Measurements from ENCODE around the gene RAB18. TPM values are rescaled to one million over a fixed set of nuclear protein-coding genes. Genes with fewer than 3 reads are reported as not detected.

RAB18 gene
- total RNA-seq, 6 experiments from 2014 or later, result 25.6 to 66.1 (median 53.3) TPM

DNA sequence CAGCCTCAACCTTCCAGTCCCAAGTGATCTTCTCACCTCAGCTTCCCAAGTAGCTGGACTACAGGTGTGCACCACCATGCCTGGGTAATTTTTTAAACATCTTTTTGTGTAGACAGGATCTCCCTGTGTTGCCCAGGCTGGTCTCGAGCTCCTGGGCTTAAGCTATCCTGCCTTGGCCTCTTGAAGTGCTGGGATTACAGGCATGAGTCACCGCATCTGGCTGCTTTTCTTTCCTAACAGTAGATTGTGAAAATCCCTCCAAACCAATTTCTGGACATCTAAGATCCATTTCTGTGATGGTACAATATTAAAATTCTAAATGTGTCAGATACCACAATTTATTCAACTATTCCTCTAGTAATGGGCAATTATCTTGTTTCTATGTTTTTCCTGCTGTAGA lies 38.7 kb downstream of the RAB18 start:
- ATAC-seq, result no peak

GRCh38 chr10:27547047-27547446 lies 42.9 kb downstream of the RAB18 start:
- Histone ChIP-seq H3K9me3 (no peaks in the 10 kb centered on the region), H3K36me3 (peaks cover 0 to 5% (median 0%) of the 10 kb centered on the region in 4 donors), H3K27ac (no peak overlapping the region), H3K4me3 (no peak overlapping the region), H3K27me3 (no peaks in the 10 kb centered on the region), H3K4me1 (no peaks in the 10 kb centered on the region)
- intact Hi-C loops (cut with DNase I), result no loop called here
- no peak for TF ChIP-seq POLR2A (IDR thresholded peaks at IDR 0.05)
- no peak for TF ChIP-seq CTCF (IDR thresholded peaks at IDR 0.05)
- no peak for ATAC-seq
- DNase-seq, result no peak
- WGBS (ENCODE audit: insufficient coverage, low coverage, low lambda C conversion rate, missing lambda C conversion rate), result 100% methylated on average over 2 of the region's 2 CpGs

More for the DNA sequence above, 38.7 kb downstream of the RAB18 start:
- no peak overlapping the region for H3K27ac ChIP-seq
- no peaks in the 10 kb centered on the region for H3K4me1 ChIP-seq
- WGBS (ENCODE audit: insufficient coverage, low coverage, low lambda C conversion rate, missing lambda C conversion rate), result 83% methylated on average over 2 of the region's 2 CpGs
- DNase-seq, result no peak
- intact Hi-C loops (cut with DNase I), result no loop called here
- no peaks in the 10 kb centered on the region for H3K27me3 ChIP-seq
- TF ChIP-seq POLR2A (IDR thresholded peaks at IDR 0.05) (no peak), CTCF (IDR thresholded peaks at IDR 0.05) (no peak)
- peaks cover 0 to 21% (median under 1%) of the 10 kb centered on the region in 4 donors for H3K36me3 ChIP-seq
- no peaks in the 10 kb centered on the region for H3K9me3 ChIP-seq
- H3K4me3 ChIP-seq, result no peak overlapping the region

- WGBS (ENCODE audit: insufficient coverage, low coverage, low lambda C conversion rate, missing lambda C conversion rate), result 97% methylated on average over 3 of the region's 3 CpGs
- intact Hi-C loops (cut with DNase I), result no loop called here
- Histone ChIP-seq H3K27ac (no peak overlapping the region), H3K27me3 (no peaks in the 10 kb centered on the region), H3K9me3 (no peaks in the 10 kb centered on the region), H3K4me3 (no peak overlapping the region), H3K36me3 (peaks cover 0 to 5% (median 0%) of the 10 kb centered on the region in 4 donors), H3K4me1 (no peaks in the 10 kb centered on the region)
- DNase-seq (no peak), ATAC-seq (no peak)
- TF ChIP-seq CTCF (IDR thresholded peaks at IDR 0.05) (no peak), POLR2A (IDR thresholded peaks at IDR 0.05) (no peak)
Observed at GRCh38 chr10:27547482-27547881, 43.4 kb downstream of the RAB18 start.

DNA sequence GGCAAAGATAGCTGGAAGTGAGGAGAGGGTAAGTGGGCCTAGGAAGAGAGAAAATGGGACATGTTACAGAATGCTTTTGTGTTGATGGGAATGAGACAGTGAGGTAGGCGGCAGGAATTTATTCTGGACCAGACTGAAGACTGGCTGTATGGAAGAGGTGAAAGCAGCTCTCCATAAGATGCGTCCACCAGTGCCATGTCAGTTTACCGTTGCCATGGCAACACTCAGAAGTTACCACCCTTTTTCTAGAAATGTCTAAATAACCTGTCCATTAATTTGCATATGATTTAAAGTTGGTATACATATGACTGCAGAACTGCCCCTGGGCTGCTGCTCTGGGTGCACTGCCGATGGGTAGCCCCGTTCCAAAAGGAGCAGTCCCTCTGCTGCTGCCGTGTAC lies 46.7 kb downstream of the RAB18 start:
- ATAC-seq, result peak in 1 of 4 donors; percentile 17

More for the DNA sequence above, 46.7 kb downstream of the RAB18 start:
- TF ChIP-seq CTCF (IDR thresholded peaks at IDR 0.05) (no peak), POLR2A (IDR thresholded peaks at IDR 0.05) (no peak)
- H3K36me3 ChIP-seq, result no peaks in the 10 kb centered on the region
- DNase-seq, result no peak
- no peak overlapping the region for H3K27ac ChIP-seq
- no peaks in the 10 kb centered on the region for H3K27me3 ChIP-seq
- H3K9me3 ChIP-seq, result no peaks in the 10 kb centered on the region
- H3K4me1 ChIP-seq, result no peaks in the 10 kb centered on the region
- intact Hi-C loops (cut with DNase I), result loop anchor here in 1 of 2 donors (10.0 kb wide), 1 partner anchor 104 kb away; no protein-coding TSS in a partner anchor
- WGBS (ENCODE audit: insufficient coverage, low coverage, low lambda C conversion rate, missing lambda C conversion rate), result 81% methylated on average over 5 of the region's 6 CpGs
- H3K4me3 ChIP-seq, result no peak overlapping the region

All from right lobe of liver (tissue), 6 donors.